HEK293T (cell line): ENCODE data around the gene ACOT9.

ENCODE experiments used
- BHLHE40 ChIP-seq: fragments of 450-650 bp; IDR thresholded peaks from 2 replicates; pipeline ENCODE4 v1.6.1; 2016; ENCODE audit warnings: mild to moderate bottlenecking, moderate library complexity, borderline replicate concordance
- CTBP1 ChIP-seq: fragments of 450-650 bp; IDR thresholded peaks from 2 replicates; pipeline ENCODE4 v1.6.1; 2016; ENCODE audit warnings: borderline replicate concordance
- ELF4 ChIP-seq: fragments of 450-650 bp; IDR thresholded peaks from 2 replicates; pipeline ENCODE4 v1.6.1; 2017; ENCODE audit warnings: antibody characterized with exemption
- FOXA1 ChIP-seq: fragments of 450-650 bp; IDR thresholded peaks from 2 replicates; pipeline ENCODE4 v1.6.1; 2016; ENCODE audit warnings: mild to moderate bottlenecking
- FOXK2 ChIP-seq: fragments of 450-650 bp; IDR thresholded peaks from 2 replicates; pipeline ENCODE4 v1.6.1; 2016; ENCODE audit warnings: mild to moderate bottlenecking
- FOXM1 ChIP-seq: fragments of 450-650 bp; IDR thresholded peaks from 2 replicates; pipeline ENCODE4 v1.6.1; 2017; ENCODE audit warnings: mild to moderate bottlenecking, borderline replicate concordance
- HDGF ChIP-seq: fragments of 450-650 bp; IDR thresholded peaks from 2 replicates; pipeline ENCODE4 v1.6.1; 2017; ENCODE audit warnings: antibody characterized with exemption, borderline replicate concordance
- NFRKB ChIP-seq: fragments of 450-650 bp; IDR thresholded peaks from 2 replicates; pipeline ENCODE4 v1.6.1; 2016; ENCODE audit warnings: mild to moderate bottlenecking, moderate library complexity
- SP1 ChIP-seq: fragments of 450-650 bp; IDR thresholded peaks from 2 replicates; pipeline ENCODE4 v1.6.1; 2017
- SUZ12 ChIP-seq: fragments of 450-650 bp; IDR thresholded peaks from 2 replicates; pipeline ENCODE4 v1.6.1; 2016; ENCODE audit warnings: mild to moderate bottlenecking
- ZNF384 ChIP-seq: fragments of 450-650 bp; IDR thresholded peaks from 2 replicates; pipeline ENCODE4 v1.6.1; 2016

GRCh38 chrX:23766650-23767551 is 23.8 kb upstream of the ACOT9 start:
- TF ChIP-seq ELF4 (no peak), SP1 (no peak), SUZ12 (no peak), BHLHE40 (no peak), NFRKB (no peak), FOXM1 (no peak), CTBP1 (no peak), ZNF384 (no peak), FOXK2 (no peak), FOXA1 (no peak), HDGF (no peak)
